ENCODE measurements around the gene ABCD1. TPM values are rescaled to one million over a fixed set of nuclear protein-coding genes. Genes with fewer than 3 reads are reported as not detected.

Gene ABCD1
- total RNA-seq, 4 donors from 2014 or later = 5.9 to 9.4 (median 7.4) TPM

DNA sequence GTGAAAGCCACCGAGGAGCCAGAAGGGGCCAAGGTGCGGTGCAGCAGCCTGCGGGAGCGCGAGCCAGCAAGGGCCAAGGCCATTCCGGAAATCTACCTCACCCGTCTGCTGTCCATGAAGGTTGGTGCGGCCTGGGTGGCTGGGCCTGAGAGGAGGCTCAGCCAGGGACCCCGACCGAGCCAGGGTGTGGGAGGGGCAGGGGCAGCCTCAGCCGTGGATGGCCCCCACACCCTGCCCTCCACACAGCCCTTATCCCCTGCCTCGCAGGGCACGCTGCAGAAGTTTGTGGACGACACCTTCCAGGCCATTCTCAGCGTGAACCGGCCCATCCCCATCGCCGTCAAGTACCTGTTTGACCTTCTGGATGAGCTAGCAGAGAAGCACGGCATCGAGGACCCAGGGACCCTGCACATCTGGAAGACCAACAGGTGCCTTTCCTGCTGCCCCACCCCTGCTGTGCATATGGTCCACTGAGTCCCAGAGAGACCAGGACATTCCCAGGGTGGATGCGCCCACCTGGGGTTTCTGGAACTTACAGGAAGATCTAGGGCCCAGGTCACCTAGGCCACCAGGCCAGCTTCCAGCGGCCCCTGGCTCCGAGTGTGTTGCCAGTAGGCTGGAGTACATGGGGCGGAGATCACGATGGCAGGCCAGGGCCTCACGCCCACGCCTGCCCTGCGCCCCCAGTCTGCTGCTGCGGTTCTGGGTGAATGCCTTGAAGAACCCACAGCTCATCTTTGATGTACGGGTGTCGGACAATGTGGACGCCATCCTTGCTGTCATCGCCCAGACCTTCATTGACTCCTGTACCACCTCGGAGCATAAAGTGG is 52.8 kb downstream of the ABCD1 start:
- Histone ChIP-seq H3K36me3 (no peaks in the 10 kb centered on the region), H3K27me3 (no peaks in the 10 kb centered on the region), H3K4me1 (peaks cover 24% of the 10 kb centered on the region), H3K27ac (no peak overlapping the region), H3K9me3 (no peaks in the 10 kb centered on the region), H3K4me3 (no peak overlapping the region)
- DNase-seq (ENCODE audit: low spot score in 2 of 2) = no peak
- TF ChIP-seq, protein P1, sequence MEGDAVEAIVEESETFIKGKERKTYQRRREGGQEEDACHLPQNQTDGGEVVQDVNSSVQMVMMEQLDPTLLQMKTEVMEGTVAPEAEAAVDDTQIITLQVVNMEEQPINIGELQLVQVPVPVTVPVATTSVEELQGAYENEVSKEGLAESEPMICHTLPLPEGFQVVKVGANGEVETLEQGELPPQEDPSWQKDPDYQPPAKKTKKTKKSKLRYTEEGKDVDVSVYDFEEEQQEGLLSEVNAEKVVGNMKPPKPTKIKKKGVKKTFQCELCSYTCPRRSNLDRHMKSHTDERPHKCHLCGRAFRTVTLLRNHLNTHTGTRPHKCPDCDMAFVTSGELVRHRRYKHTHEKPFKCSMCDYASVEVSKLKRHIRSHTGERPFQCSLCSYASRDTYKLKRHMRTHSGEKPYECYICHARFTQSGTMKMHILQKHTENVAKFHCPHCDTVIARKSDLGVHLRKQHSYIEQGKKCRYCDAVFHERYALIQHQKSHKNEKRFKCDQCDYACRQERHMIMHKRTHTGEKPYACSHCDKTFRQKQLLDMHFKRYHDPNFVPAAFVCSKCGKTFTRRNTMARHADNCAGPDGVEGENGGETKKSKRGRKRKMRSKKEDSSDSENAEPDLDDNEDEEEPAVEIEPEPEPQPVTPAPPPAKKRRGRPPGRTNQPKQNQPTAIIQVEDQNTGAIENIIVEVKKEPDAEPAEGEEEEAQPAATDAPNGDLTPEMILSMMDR (IDR thresholded peaks at IDR 0.05) = no peak
- TF ChIP-seq POLR2AphosphoS5 (IDR thresholded peaks at IDR 0.05) (no peak), EP300 (IDR thresholded peaks at IDR 0.05) (no peak), POLR2A (IDR thresholded peaks at IDR 0.05) (no peak)
- WGBS = 86% methylated on average over 27 of the region's 34 CpGs

DNA sequence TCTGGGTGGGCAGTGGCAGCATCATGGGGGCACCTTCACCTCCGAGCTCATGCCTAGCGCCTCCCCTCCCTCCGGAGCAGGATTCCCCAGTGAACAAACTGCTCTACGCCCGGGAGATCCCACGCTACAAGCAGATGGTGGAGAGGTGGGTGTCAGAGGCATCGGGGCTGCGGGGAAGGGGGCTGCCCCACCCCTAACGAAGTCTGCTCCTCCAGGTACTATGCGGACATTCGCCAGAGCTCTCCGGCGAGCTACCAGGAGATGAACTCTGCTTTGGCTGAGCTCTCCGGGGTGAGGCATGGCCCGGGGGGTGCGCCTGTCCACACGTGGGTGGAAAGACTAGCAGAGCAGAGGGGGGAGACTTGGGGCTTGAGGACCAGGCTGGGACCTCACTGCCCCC is 53.5 kb downstream of the ABCD1 start:
- DNase-seq (ENCODE audit: low spot score in 2 of 2) = no peak
- no peaks in the 10 kb centered on the region for H3K36me3 ChIP-seq
- H3K27ac ChIP-seq = no peak overlapping the region
- no peaks in the 10 kb centered on the region for H3K9me3 ChIP-seq
- WGBS = no CpG with 5 or more reads among the region's 17 CpGs
- TF ChIP-seq, protein P1 (IDR thresholded peaks at IDR 0.05) = no peak
- TF ChIP-seq POLR2AphosphoS5 (IDR thresholded peaks at IDR 0.05) (no peak), POLR2A (IDR thresholded peaks at IDR 0.05) (no peak), EP300 (IDR thresholded peaks at IDR 0.05) (no peak)
- no peak overlapping the region for H3K4me3 ChIP-seq
- H3K4me1 ChIP-seq = peaks cover 25% of the 10 kb centered on the region
- no peaks in the 10 kb centered on the region for H3K27me3 ChIP-seq

DNA sequence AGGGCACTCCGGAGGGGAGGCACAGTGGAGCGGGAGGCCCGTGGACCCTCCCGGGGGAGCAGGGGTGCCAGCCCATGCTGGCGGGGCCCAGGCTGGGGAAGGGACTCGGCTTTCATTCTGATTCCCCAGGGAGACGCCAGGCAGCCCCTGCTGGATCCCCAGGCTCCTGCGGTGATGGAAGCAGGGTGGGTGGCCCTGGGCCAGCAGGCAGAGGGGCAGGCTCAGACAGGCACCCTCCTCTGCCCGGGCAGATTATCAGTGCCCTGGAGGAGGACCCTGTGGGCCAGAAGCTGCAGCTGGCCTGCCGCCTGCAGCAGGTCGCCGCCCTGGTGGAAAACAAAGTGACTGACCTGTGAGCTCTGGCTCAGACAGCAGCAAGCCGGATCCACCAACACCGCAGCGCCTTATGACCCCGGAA is 54.0 kb downstream of the ABCD1 start:
- Histone ChIP-seq H3K27ac (no peak overlapping the region), H3K27me3 (no peaks in the 10 kb centered on the region), H3K4me1 (peaks cover 25% of the 10 kb centered on the region), H3K4me3 (no peak overlapping the region), H3K36me3 (no peaks in the 10 kb centered on the region), H3K9me3 (no peaks in the 10 kb centered on the region)
- no peak for DNase-seq (ENCODE audit: low spot score in 2 of 2)
- 67% methylated on average over 12 of the region's 16 CpGs for WGBS
- TF ChIP-seq POLR2A (IDR thresholded peaks at IDR 0.05) (no peak), POLR2AphosphoS5 (IDR thresholded peaks at IDR 0.05) (no peak), EP300 (IDR thresholded peaks at IDR 0.05) (no peak)
- TF ChIP-seq, protein P1 (IDR thresholded peaks at IDR 0.05) = no peak

DNA sequence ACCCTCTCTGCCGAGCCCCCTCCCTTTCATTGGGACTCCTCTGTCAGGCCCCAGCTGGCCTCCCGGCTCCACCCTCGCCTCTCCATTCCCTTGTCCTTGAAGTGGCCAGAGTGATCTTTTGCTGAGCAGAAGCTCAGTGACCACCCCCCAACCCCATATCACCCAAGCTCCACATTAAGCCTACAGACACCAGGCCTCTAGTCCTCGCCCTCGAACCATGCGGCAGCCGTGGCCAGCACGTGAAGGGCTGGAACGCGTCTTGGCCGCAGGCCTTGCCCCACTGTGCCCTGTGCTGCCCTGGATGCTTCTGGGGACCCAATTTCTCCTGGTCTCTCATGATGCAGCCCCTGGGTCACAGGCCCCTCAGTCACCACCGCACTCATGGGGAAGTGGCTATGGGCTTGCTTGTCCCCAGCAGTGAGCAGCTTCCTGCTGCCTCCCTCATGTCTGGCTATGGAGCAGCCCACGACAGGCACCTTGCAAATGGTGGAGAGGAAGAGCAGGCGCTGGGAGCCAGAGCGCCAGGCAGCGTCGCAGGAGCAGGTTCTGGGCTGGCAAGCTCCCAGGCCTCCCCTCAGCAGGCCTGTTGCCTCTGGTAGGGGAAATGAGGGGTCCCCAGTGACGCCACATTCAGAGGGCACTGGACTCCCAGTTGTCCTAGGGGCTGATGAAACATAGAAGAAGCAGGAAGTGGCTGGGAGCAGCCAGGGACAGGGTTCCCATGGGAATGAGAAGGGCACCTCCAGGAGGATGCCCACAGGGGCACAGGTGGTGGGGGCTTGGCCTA is 55.4 kb downstream of the ABCD1 start:
- Histone ChIP-seq H3K4me3 (no peak overlapping the region), H3K27me3 (no peaks in the 10 kb centered on the region), H3K4me1 (peaks cover 25% of the 10 kb centered on the region), H3K9me3 (no peaks in the 10 kb centered on the region), H3K27ac (no peak overlapping the region), H3K36me3 (peaks cover 2% of the 10 kb centered on the region)
- TF ChIP-seq POLR2AphosphoS5 (IDR thresholded peaks at IDR 0.05) (no peak), EP300 (IDR thresholded peaks at IDR 0.05) (no peak), POLR2A (IDR thresholded peaks at IDR 0.05) (no peak)
- TF ChIP-seq, protein P1 (IDR thresholded peaks at IDR 0.05) = no peak
- 77% methylated on average over 17 of the region's 18 CpGs for WGBS
- no peak for DNase-seq (ENCODE audit: low spot score in 2 of 2)
